Measurements from ENCODE around the gene KCNJ15.

Gene KCNJ15

DNA sequence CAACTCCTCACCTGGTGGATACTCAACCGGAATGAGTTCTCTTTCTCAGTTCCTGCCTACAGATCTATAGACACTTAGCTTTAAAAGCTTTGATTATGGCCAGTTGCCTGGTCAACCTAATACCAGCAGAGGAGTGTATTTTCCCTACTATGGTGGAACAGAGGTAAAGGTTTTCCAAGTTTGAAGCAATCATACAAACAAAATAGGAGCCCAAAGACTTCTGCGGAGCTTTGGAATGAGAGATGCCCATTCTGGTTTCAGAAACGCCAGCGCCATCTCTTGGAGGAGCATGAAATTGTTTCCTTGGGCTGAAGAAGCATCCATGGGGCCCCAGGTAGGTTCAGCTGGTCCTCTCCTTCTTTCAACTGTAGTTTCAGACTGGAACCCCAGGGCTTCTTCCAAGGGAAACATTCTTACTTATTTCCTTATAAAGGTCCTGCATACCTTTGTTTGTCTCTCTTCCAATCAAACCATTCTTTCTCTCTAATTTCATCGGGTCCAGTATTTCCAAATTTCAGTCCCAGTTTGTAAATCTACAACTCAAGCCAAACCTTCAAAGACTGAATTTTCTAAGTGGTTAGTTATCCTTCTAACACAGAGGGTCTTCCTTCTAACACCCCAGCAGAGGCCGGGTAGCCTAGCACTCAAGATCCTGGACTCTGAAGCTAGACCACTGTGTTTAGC lies 95.9 kb downstream of the KCNJ15 start:
- DNase-seq: peak in 14 of 56 donors; percentile 0 to 36 (median 8)

DNA sequence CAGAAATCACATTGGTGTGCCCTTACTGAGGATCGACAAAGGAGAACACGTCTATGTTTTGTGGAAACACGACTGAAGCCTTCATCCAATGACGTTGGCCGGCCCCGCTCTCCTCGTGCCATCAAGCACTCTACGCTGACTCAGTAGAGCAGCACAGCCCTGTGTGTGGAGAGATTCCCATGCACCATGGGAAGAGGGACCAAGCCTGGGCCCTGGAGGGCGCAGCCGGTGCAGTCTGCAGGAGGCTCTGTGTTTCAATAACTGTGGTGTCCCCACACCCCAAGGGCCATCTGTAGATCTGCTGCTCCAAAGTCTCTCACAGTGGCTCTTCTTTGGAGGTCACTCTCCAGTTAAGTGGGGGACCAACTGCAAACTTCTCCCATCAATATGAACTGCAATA lies 97.4 kb downstream of the KCNJ15 start:
- no peak for DNase-seq

DNA sequence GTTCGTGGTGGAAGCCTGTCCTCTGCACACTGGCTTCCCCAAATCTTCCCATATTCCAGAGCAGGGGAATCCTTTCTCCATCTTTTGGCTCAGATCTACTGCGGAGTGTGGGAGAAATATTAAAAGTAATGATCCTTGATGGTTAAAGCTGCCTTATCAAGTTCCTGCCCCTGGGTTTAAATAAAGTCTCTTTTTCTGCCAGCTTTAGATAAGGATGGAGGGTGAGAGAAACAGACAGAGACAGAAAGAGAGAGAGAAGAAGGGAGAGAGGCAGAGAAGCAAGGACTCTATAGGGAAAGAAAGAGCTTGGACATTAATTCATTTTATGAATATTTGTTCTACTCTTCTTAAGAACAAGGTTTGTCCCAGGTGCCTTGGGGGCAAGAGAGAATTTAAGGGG lies 98.0 kb downstream of the KCNJ15 start:
- no peak for DNase-seq

- DNase-seq: no peak
Observed at GRCh38 chr21:38355353-38355752, 98.6 kb downstream of the KCNJ15 start.

DNA sequence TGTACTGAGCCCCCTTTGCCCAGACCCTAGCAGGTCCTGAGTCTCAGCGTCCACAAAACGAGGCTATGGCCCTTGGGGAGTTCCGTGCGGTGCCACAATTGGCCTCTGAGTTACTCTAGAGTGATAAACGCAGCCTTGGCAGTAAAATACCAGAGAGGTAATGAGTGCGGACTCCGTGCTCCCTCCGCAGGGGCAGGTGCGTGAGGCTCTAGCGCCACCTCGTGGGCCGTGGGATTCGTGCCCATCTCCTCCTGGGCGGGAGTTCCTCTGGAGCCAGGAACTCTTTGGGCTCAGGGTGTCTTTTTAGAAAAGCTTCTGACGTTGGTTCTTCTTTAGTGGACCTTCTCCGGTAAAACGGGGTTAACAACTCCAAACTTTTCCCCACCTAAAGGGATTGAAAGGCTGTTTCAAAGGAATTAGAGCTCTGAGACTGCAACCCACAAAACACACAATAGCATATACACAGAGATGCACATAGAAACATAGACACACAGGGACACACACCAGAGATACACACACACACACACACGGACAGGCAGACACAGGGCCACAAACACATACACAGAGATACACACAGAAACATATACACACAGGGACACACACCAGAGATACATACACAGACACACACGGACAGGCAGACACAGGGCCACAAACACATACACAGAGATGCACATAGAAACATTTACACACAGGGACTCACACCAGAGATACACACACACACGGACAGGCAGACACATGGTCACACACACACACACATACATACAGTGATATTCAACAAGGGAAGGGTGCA lies 99.4 kb downstream of the KCNJ15 start:
- DNase-seq: peak in 45 of 56 donors; percentile 1 to 78 (median 37)
